ENCODE results near the gene MTMR1. TPM values are rescaled to one million over a fixed set of nuclear protein-coding genes. Genes with fewer than 3 reads are reported as not detected.

MTMR1 gene
- total RNA-seq, 2 donors from 2014 or later, result 16.5 to 18.5 TPM

DNA sequence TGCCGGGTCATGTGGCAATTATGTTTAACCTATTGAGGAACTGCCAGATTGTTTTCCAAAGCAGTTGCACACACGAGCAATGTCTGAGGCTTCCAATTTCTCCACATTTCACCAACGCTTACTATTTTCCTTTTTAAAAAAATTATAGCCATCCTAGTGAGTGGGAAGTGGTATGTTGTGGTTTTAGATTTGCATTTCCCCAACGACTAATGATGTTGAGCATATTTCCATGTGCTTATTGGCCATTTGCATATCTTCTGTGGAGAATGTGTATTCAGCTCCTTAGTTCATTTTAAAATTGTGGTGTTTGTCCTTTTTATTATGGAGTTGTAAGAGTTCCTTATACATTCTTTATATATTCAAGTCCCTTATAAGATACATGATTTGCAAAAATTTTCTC lies 60.2 kb downstream of the MTMR1 start:
- 81% methylated on average over 3 of the region's 4 CpGs; no CpG with 5 or more reads in 1 of the 2 experiments for WGBS, 2 experiments (ENCODE audit: insufficient coverage in 1 of 2, insufficient read length in 1 of 2)
- no peaks in the 10 kb centered on the region for H3K4me1 Mint-ChIP-seq
- H3K27me3 Mint-ChIP-seq (ENCODE audit: insufficient read depth), result no peaks in the 10 kb centered on the region
- peaks cover 29% of the 10 kb centered on the region for H3K9me3 Mint-ChIP-seq
- no peak overlapping the region for H3K27ac Mint-ChIP-seq
- peaks cover 3% of the 10 kb centered on the region for H3K36me3 ChIP-seq (ENCODE audit: control insufficient read depth, insufficient read depth, low read length)
- no peak overlapping the region for H3K4me3 Mint-ChIP-seq
- H3K4me3 ChIP-seq (ENCODE audit: low read length), result no peak overlapping the region
- peaks cover 25% of the 10 kb centered on the region for H3K36me3 Mint-ChIP-seq (ENCODE audit: low read depth)
- no peak overlapping the region for H3K27ac ChIP-seq (ENCODE audit: low read depth, low read length)
- no peak for TF ChIP-seq CTCF (conservative IDR thresholded peaks at IDR 0.05)
- no peaks in the 10 kb centered on the region for H3K4me1 ChIP-seq (ENCODE audit: control insufficient read depth, insufficient read depth, low read length)
- no peaks in the 10 kb centered on the region for H3K9me3 ChIP-seq (ENCODE audit: control insufficient read depth, low read length)
- no peaks in the 10 kb centered on the region for H3K27me3 ChIP-seq (ENCODE audit: control insufficient read depth, insufficient read depth, low read length, poor library complexity, severe bottlenecking)
- DNase-seq, result no peak
- no peak overlapping the region for H3K9ac ChIP-seq (ENCODE audit: extremely low read depth, low read length, poor library complexity, severe bottlenecking)

GRCh38 chrX:150753968-150754367 lies 60.8 kb downstream of the MTMR1 start:
- H3K9ac ChIP-seq (ENCODE audit: extremely low read depth, low read length, poor library complexity, severe bottlenecking), result no peak overlapping the region
- Mint-ChIP-seq H3K4me3 (no peak overlapping the region), H3K9me3 (peaks cover 32% of the 10 kb centered on the region), H3K4me1 (no peaks in the 10 kb centered on the region), H3K27me3 (ENCODE audit: insufficient read depth) (no peaks in the 10 kb centered on the region), H3K36me3 (ENCODE audit: low read depth) (peaks cover 25% of the 10 kb centered on the region), H3K27ac (no peak overlapping the region)
- no peaks in the 10 kb centered on the region for H3K4me1 ChIP-seq (ENCODE audit: control insufficient read depth, insufficient read depth, low read length)
- H3K4me3 ChIP-seq (ENCODE audit: low read length), result no peak overlapping the region
- H3K9me3 ChIP-seq (ENCODE audit: control insufficient read depth, low read length), result no peaks in the 10 kb centered on the region
- H3K27me3 ChIP-seq (ENCODE audit: control insufficient read depth, insufficient read depth, low read length, poor library complexity, severe bottlenecking), result no peaks in the 10 kb centered on the region
- TF ChIP-seq CTCF (conservative IDR thresholded peaks at IDR 0.05), result no peak
- H3K27ac ChIP-seq (ENCODE audit: low read depth, low read length), result no peak overlapping the region
- peaks cover 3% of the 10 kb centered on the region for H3K36me3 ChIP-seq (ENCODE audit: control insufficient read depth, insufficient read depth, low read length)
- 94% methylated on average over 4 of the region's 4 CpGs; no CpG with 5 or more reads in 1 of the 2 experiments for WGBS, 2 experiments (ENCODE audit: insufficient coverage in 1 of 2, insufficient read length in 1 of 2)
- no peak for DNase-seq

DNA sequence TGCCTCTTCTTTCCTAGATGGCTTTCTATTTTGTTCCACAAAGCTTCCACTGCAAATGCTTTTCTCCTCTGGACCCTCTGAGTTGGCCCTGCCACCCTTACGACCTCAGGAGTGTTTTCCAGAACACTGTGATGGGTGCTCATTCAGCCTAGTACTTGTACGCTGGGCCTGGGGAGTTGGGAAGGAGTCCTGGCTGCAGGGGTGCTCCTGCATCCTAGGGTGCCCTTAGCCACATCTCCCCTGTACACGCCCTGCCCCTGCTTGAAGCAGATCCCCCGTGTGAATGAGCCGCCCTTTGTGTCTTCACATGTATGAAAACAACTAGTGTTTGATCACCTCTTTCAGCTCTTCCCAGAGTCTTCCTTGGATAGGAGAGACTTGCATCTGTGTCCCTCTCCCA lies 64.2 kb downstream of the MTMR1 start:
- no peaks in the 10 kb centered on the region for H3K9me3 ChIP-seq (ENCODE audit: control insufficient read depth, low read length)
- no peak for DNase-seq
- H3K9me3 Mint-ChIP-seq, result peaks cover 17% of the 10 kb centered on the region
- no peak overlapping the region for H3K4me3 Mint-ChIP-seq
- no peak overlapping the region for H3K4me3 ChIP-seq (ENCODE audit: low read length)
- H3K36me3 ChIP-seq (ENCODE audit: control insufficient read depth, insufficient read depth, low read length), result peaks cover 1% of the 10 kb centered on the region
- 90 to 94% methylated on average over 3 to 5 of the region's 5 CpGs for WGBS, 2 experiments (ENCODE audit: insufficient coverage in 1 of 2, insufficient read length in 1 of 2)
- H3K27ac Mint-ChIP-seq, result no peak overlapping the region
- H3K9ac ChIP-seq (ENCODE audit: extremely low read depth, low read length, poor library complexity, severe bottlenecking), result no peak overlapping the region
- H3K27me3 Mint-ChIP-seq (ENCODE audit: insufficient read depth), result peaks cover 2% of the 10 kb centered on the region
- H3K27ac ChIP-seq (ENCODE audit: low read depth, low read length), result no peak overlapping the region
- H3K27me3 ChIP-seq (ENCODE audit: control insufficient read depth, insufficient read depth, low read length, poor library complexity, severe bottlenecking), result no peaks in the 10 kb centered on the region
- no peaks in the 10 kb centered on the region for H3K4me1 ChIP-seq (ENCODE audit: control insufficient read depth, insufficient read depth, low read length)
- H3K4me1 Mint-ChIP-seq, result no peaks in the 10 kb centered on the region
- peaks cover 10% of the 10 kb centered on the region for H3K36me3 Mint-ChIP-seq (ENCODE audit: low read depth)
- no peak for TF ChIP-seq CTCF (conservative IDR thresholded peaks at IDR 0.05)

Measured in endodermal cell (in vitro differentiated cells).